ENCODE data around the gene OR10AD1.

The OR10AD1 gene

DNA sequence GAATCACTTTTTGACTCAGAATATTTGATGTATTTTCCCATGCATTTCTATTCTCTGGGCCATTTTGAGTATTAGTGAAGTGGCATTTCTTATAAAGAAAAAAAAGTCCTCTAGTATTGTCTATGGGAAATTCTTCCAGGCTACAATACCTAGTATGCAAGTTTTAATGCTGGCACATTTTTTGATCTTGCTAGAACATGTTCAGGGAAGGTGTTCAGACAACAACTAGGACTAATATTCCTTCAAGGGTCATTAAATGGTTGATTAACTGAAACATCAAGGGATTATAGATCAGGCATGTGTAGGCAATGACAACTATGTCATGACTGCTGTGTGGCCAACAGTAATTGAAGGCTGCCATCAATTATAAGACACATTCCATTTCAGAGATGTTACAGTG is 12.0 kb downstream of the OR10AD1 start:
- DNase-seq (ENCODE audit: low read depth): no peak

DNA sequence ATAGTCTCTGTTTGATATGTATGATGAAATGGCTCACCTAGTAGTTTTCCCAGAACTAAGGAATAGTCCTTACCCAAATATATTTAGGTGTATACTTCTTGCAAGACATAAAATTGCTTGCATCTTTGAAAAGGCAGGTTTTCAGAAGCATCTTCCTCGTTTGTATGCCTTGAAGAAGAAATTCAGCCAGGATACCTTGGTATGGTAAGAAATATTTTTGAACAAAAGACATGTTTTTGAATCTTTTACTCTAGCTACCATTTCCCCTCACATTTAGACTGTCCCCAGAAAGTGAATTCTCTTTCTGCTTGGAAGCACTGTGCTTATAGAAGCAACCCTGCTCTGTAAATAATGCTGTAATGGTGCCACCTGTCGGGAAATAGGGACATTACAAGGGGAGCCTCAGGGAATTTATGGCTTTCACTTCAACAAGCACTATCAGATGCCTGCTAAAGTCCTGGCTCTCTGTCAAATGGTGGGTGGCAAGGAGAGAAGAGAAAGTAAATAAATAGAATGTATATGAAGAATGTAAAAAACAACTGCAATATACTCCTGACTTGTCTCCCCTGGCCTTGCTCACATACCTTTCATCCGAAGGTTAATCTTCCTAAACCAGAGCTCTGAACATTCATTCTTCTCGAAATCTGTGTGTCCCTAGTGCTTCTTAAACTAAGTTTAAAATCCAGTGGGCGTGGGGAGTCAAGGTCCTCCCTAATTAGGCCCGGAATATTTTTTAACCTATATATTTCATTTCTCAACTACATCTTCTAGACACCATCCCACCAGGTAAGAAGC is 13.6 kb downstream of the OR10AD1 start:
- DNase-seq (ENCODE audit: low read depth): peak; percentile 57

- DNase-seq (ENCODE audit: low read depth): no peak
Observed at GRCh38 chr12:48187916-48188695, 15.0 kb downstream of the OR10AD1 start.

DNA sequence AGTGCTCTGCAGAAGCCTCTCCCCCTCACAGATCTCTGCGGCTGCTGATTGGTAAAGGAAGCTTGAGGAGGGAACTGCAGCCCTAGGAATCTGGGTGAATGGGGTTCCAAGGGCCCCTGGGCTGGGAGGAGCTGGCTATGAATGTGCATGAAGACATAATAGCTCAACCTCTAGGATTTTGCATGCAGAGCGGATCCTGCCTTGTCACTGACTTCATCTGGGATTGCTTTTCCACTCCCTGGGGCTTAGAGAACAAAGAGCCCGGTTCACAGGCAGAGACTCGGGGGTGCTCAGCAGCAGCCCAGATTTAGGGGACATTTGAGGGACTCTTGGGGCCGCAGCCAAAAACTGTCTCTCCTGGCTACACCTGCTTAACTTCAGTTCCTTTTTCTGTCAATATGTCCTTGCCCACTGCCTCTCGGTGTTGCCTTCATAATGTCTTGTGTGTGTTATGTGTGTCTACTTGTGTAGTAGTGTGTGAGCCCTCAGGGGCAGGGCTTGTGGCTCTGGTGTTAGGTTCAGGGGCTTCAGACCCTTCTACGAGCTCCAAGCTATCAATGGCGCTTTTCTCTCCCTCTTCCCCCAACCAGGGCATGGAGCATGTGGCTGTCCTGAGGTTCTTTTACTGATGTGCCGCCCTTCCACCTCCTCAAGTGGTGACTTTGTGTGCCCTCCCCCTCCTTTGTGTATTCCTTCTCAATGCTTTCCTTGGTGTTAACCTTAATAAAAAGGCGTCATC is 17.7 kb downstream of the OR10AD1 start:
- no peak for DNase-seq (ENCODE audit: low read depth)

GRCh38 chr12:48184549-48184922 is 18.6 kb downstream of the OR10AD1 start:
- DNase-seq (ENCODE audit: low read depth): no peak

- no peak for DNase-seq (ENCODE audit: low read depth)
Observed at GRCh38 chr12:48183876-48184548, 19.1 kb downstream of the OR10AD1 start.

DNA sequence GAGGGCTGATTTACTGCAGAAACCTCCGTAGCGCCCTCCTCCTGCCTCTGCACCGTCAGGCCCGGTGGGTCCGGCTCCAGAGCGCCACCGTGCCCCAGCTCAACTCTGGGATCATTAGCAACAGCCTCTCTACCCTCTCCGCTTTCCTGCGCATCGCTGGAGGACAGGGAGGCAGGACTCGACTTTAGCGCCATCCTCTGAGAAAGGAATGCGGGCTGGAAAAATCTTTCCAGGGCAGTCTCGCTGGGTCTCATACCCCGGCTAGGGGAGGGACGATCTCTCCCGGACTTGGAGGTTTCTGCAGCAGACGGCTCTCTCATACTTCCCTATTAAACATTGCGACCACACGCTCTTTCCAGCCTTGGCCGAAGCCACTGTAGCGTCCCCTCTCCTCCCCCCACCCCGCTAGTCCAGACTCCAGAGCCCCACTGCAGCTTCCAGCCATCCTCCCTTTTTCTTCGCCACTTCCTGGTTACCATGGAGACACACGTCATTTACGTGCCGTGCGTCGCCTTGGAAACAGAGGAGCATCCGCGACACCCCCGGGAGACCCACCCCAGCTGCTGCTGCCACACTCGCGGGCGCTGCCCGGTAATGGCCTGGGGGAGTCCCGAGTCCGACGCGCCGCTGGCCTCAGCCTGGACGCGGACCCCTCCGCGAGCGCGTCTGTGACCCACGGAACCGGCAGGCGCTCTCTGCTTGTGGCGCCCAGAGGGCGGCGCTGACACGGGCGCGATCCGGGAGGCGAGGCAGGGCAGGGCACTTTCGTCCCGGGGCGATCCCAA is 19.8 kb downstream of the OR10AD1 start, which contains the start of gene CCDC184:
Gene CCDC184, plus strand, starts transcription at position 554 of the 785 bp plus-strand sequence. CDS start 479 bp downstream, outside the sequence.
- peak; percentile 73 for DNase-seq (ENCODE audit: low read depth)

DNA sequence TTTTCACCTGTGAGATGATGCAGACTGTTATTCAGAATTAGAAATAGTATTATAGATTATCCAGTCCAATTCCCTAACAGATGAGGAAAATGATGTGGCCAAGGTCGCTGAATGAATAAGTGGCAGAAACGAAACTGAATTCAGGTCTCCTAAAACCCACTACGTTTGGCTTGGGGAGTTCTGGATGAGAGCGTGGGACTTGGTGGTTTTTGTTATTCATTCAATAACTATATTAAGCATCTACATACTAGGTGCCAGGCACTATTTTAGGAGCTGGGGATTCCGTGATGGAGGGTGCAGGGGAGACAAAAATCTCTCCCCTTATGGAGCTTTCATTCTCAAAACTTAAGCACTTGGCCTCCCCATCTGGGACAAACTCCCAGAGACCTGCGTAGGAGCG is 20.5 kb downstream of the OR10AD1 start:
- DNase-seq (ENCODE audit: low read depth): no peak

DNA sequence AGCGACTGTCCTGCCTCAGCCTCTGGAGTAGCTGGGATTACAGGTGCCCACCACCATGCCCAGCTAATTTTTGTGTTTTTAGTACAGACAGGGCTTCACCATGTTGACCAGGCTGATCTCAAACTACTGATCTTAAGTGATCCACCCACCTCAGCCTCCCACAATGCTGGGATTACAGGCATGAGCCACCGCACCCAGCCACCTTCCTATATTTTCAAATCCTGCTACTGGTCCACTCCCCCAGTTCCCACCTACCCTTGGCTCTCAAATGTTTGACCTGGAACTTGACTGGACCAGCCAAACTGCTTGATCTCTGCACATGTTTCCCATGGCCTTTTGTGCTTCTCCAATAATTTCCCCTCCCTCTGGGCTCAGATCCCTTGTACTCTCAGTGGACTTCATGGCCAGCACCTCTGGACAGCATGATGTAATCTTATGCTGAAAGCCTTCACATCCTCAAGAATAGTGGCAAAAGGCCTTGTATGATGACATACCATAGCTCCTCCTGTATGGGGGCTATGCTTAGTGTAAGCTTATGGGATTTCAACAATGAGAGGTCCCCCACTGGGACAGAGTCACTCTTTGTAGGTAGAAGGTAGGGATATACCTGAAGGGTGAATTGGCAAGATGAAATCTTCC is 22.1 kb downstream of the OR10AD1 start:
- no peak for DNase-seq (ENCODE audit: low read depth)

DNA sequence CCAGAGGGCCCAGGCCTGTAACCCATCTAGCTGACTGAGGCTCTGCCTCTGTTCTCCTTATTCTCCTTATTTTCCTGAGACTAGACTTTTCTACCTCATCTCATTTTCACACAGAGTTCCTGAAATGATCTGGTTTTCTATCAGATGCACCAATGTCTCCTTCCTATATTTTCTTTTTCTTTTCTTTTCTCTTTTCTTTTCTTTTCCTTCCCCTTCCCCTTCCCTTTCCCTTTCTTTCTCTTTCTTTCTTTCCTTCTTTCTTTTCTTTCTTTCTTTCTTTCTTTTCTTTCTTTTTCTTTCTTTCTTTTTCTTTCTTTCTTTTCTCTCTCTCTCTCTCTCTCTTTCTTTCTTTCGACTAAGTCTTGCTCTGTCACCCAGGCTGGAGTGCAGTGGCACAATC is 22.7 kb downstream of the OR10AD1 start:
- DNase-seq (ENCODE audit: low read depth): no peak

DNA sequence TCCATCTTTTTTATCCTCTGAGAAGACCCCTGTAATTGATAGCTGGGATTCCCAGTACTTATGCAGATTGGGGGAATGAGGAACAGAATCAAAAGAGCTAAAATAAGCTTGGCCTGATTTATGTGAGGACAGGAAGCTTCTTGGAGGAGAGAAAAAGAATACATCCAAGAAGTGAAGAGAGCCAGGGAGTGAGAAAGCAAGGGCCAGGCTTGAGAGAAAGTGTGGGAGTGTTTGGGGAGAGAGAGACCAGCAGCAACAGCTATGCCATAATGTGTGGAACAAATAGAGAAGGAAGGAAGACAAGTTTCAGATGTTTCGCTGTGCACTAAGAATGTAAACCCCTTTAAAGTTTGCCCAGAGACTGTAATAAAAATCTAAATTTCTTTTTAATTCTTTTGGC is 23.6 kb downstream of the OR10AD1 start:
- no peak for DNase-seq (ENCODE audit: low read depth)

GRCh38 chr12:48177982-48178381 is 25.1 kb downstream of the OR10AD1 start:
- no peak for DNase-seq (ENCODE audit: low read depth)

DNA sequence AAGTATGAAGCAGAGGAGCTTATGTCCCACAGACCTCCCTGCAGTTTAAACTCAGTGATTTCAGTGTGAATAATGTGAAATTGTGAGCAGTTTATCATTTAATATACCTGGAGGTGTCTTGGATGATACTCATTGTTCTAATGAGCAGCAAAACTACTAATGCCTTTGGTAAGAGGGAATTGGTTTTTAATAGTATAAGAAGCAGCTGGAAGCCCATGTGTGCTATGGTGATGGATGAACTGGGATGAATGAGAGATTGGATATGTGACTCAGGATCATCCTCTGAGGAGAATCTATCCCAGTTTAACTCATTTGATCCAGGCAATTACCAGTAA is 26.7 kb downstream of the OR10AD1 start:
- no peak for DNase-seq (ENCODE audit: low read depth)

GRCh38 chr12:48175613-48176416 is 27.3 kb downstream of the OR10AD1 start:
- no peak for DNase-seq (ENCODE audit: low read depth)

GRCh38 chr12:48169011-48169410 is 34.1 kb downstream of the OR10AD1 start:
- no peak for DNase-seq (ENCODE audit: low read depth)

GRCh38 chr12:48165089-48165981 is 37.8 kb downstream of the OR10AD1 start:
- DNase-seq (ENCODE audit: low read depth): peak; percentile 55

- no peak for DNase-seq (ENCODE audit: low read depth)
Observed at GRCh38 chr12:48164451-48164850, 38.6 kb downstream of the OR10AD1 start.

DNA sequence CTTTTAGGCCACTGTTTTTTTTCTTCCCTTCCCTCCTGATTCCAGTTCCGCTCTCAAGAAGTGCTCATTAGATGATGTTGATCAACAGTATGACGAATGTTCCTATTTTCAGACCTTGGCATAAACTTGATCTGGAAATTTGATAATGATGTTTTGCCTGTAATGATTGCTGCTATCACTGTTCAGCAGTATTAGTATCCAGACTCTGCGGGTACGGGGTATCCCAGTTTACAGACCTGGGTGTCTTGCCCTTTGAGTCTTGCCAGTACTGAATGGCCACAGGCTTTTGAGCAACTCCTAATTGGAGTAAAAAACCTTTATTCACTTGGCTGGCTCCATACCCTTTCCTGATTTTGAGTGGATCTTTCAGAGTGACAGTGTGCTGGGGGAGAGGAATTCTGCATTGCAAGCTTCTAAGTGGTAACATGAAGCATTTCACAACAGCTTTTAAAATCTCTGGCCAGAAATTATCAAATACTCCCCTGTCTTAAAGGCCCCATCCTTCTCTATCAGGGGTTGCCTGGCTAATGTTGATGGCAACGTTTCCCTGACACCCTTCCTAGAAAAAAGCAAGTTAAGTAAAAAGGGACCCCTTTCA is 39.8 kb downstream of the OR10AD1 start:
- no peak for DNase-seq (ENCODE audit: low read depth)

GRCh38 chr12:48160807-48161206 is 42.3 kb downstream of the OR10AD1 start:
- no peak for DNase-seq (ENCODE audit: low read depth)

Measured in fibroblast of the conjunctiva (primary cell).